NCI-H2196 (cell line): ENCODE results near the gene SLITRK1.

Source experiments
- DNase-seq: peaks from one replicate; lab custom pipeline; 2025; ENCODE audit not compliant: unreplicated experiment; lab: John Stamatoyannopoulos, UW

SLITRK1 gene

GRCh38 chr13:83865161-83866137 is 16.8 kb downstream of the SLITRK1 start:
- DNase-seq = no peak

DNA sequence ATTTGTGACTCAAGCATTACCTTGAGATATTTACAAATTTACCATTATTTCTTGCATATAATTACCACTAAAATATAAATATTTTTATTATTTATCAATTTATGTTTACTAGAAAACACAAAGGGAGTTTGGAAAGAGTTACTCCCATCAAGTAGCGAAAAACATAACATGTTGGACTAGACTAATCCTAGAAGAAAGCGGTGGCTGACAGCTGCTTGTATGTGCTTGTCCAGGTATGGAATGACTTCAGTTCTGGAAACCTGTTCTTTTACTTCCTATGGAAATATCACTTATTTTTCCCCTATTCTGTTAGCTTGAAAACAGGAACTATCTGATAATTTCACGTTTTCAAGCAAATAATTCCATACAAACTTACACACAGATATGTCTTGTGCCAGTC is 28.5 kb downstream of the SLITRK1 start:
- DNase-seq = no peak

DNA sequence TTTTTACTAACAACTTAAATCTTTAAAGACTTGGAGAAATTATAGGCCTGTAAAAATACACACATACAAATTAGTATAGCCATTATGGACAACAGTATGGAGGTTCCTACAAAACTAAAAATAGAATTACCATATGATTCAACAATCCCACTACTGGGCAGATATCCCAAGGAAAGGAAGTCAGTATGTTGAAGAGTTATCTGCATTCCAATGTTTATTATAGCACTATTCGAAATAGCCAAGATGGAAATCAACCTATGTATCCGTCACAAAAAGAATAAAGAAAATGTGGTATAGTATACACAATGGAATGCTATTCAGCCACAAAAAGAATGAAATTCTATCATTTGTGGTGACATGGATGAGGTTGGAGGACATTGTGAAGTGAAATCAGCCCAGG is 37.2 kb downstream of the SLITRK1 start:
- no peak for DNase-seq

DNA sequence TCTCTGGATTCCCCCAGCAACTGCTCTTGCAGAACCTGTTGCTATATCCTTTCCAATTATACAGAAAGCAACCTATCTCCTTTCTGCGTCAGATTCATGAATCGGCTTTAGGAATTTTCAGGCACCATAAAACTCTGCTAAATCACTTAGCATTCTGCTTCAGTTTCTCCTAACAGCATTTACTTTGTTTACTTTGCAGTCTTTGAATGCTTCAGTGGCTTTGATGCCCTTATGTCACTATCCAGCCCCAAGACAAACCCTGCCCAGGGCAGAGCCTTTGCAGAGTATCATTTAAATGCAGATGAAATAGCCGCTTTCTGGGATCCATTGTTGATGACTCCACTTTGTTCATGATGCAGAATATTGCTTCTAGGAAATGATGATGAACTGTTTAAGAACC is 43.1 kb downstream of the SLITRK1 start:
- DNase-seq = no peak

DNA sequence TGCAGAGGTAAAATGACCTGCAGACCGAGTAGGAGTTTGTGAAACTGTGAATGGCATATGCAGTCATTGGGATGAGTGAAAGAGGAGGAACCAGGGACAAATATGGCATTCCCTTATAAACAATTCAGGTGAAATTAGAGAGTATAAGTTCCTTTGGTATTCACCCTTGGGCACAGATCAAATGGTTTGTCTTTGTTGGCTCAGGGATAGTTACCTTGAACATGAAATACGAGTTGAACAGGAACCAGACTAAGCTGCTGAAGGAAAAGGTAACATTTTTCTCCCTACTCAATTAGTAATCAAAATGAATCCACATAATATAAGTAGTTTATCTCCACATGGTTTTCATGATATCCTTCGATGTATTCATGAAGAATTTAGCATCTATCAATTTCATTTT is 50.5 kb downstream of the SLITRK1 start:
- no peak for DNase-seq

DNA sequence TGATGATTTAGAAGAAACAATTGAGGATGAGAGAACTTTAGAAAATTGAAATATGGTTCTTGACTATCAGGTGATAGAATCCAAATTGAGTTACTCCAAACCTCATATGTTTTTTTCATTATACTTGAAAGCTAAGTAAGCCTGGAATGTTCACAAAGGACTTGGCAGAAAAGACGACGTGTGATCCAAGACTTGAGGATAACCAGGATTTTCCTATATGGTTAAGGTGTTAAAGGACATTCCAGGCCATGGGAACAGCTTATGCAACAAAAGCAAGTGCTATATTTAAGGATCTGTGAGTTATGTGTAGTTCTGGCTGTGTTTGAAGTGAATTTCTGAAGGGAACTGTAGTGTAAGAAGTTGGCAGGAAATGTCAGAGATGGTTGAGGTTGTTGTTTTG is 52.5 kb downstream of the SLITRK1 start:
- no peak for DNase-seq

GRCh38 chr13:83827338-83827737 is 54.9 kb downstream of the SLITRK1 start:
- DNase-seq = no peak
